ENCODE results near the gene TRAPPC11. TPM values are rescaled to one million over a fixed set of nuclear protein-coding genes. Genes with fewer than 3 reads are reported as not detected.
A peak's percentile ranks its signal among the peaks of the same experiment; 100 is the strongest.

TRAPPC11 gene
- total RNA-seq, 1 experiment from 2014 or later, result 32.2 TPM

DNA sequence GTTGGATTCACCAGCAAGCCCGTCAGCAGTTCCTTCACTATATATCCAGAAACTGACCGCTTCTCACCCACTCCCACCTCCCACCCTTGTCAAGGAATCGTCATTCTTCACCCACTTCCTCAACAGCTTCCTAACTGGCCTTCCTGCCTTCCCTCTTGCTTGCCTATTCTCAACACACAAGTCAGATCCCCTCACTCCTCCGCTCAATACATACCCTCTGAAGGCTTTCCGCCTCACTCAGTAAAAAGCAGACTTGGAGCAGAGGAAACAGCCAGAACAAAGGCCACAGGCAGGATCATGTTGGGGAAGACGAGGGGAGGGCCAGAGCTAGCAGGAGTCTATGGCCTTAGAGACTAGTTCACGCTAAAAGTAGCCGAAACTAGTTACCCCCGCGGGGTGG lies 23.8 kb upstream of the TRAPPC11 start:
- H3K23ac ChIP-seq (ENCODE audit: insufficient read length, low read depth, low read length), result no peak overlapping the region
- Mint-ChIP-seq H3K36me3 (ENCODE audit: insufficient read depth in 1 of 3, low read depth in 3 of 3) (no peaks in the 10 kb centered on the region), H3K4me1 (peaks cover 31 to 34% of the 10 kb centered on the region in 2 experiments), H3K4me3 (no peak overlapping the region; a peak in 1 of 5 replicates), H3K27me3 (ENCODE audit: low read depth) (no peaks in the 10 kb centered on the region), H3K9me3 (no peaks in the 10 kb centered on the region), H3K27ac (peak overlapping the region; percentile 10 to 70 (median 21); a peak in 5 of 7 replicates)
- H3K56ac ChIP-seq (ENCODE audit: insufficient read length, low read depth, low read length), result no peak overlapping the region
- no peak overlapping the region for H4K5ac ChIP-seq (ENCODE audit: insufficient read length, low read depth, low read length)
- peak overlapping the region; percentile 63 for H3K18ac ChIP-seq (ENCODE audit: insufficient read length, low read depth, low read length)
- H2BK20ac ChIP-seq (ENCODE audit: low read depth, low read length, poor library complexity, severe bottlenecking), result no peak overlapping the region
- H3K4ac ChIP-seq (ENCODE audit: low read depth, low read length), result no peak overlapping the region
- peak; percentile 55 for DNase-seq
- H2BK15ac ChIP-seq (ENCODE audit: low read depth, low read length), result 0 out of 2 replicates have a peak overlapping the region, but pooled peaks have one; percentile 10
- no peak overlapping the region for H2BK5ac ChIP-seq (ENCODE audit: insufficient read length, low read length)
- H2AK5ac ChIP-seq (ENCODE audit: insufficient read length, low read length), result no peak overlapping the region
- no peaks in the 10 kb centered on the region for H3K27me3 ChIP-seq (ENCODE audit: insufficient read depth, low read length)
- TF ChIP-seq, protein P1, sequence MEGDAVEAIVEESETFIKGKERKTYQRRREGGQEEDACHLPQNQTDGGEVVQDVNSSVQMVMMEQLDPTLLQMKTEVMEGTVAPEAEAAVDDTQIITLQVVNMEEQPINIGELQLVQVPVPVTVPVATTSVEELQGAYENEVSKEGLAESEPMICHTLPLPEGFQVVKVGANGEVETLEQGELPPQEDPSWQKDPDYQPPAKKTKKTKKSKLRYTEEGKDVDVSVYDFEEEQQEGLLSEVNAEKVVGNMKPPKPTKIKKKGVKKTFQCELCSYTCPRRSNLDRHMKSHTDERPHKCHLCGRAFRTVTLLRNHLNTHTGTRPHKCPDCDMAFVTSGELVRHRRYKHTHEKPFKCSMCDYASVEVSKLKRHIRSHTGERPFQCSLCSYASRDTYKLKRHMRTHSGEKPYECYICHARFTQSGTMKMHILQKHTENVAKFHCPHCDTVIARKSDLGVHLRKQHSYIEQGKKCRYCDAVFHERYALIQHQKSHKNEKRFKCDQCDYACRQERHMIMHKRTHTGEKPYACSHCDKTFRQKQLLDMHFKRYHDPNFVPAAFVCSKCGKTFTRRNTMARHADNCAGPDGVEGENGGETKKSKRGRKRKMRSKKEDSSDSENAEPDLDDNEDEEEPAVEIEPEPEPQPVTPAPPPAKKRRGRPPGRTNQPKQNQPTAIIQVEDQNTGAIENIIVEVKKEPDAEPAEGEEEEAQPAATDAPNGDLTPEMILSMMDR (conservative IDR thresholded peaks at IDR 0.05), result no peak
- H4K20me1 ChIP-seq (ENCODE audit: control insufficient read depth, insufficient read depth, insufficient read length), result no peaks in the 10 kb centered on the region
- no peak overlapping the region for H3T11ph ChIP-seq (ENCODE audit: low read length)
- no peak overlapping the region for H4K91ac ChIP-seq (ENCODE audit: insufficient read length, low read depth, low read length)
- H2BK120ac ChIP-seq (ENCODE audit: low read depth, low read length, poor library complexity, severe bottlenecking), result no peak overlapping the region
- no CpG with 5 or more reads among the region's 10 CpGs for WGBS (ENCODE audit: extremely low coverage, insufficient read length, low lambda C conversion rate)
- H3K79me1 ChIP-seq (ENCODE audit: insufficient read depth, low read depth, low read length, poor library complexity, severe bottlenecking), result no peaks in the 10 kb centered on the region
- H3K4me1 ChIP-seq (ENCODE audit: insufficient read depth, low read length), result no peaks in the 10 kb centered on the region; the same call in 1 of the 2 replicates
- peak overlapping the region; percentile 36 for H2BK12ac ChIP-seq (ENCODE audit: insufficient read length, low read depth, low read length)
- H3K4me2 ChIP-seq (ENCODE audit: insufficient read depth, insufficient read length, low read length), result no peak overlapping the region
- peak overlapping the region; percentile 51 for H2AFZ ChIP-seq (ENCODE audit: low read length)
- no peak overlapping the region for H3K14ac ChIP-seq (ENCODE audit: insufficient read depth, low read length)
- peak overlapping the region; percentile 54 for H3K27ac ChIP-seq (ENCODE audit: insufficient read length, low read depth, low read length)
- H4K8ac ChIP-seq (replicated peaks; ENCODE audit: insufficient read length, low read depth, low read length), result no peak overlapping the region
- no peaks in the 10 kb centered on the region for H3K23me2 ChIP-seq (ENCODE audit: insufficient read length, low read depth, low read length, poor library complexity, severe bottlenecking)
- H3K9ac ChIP-seq (ENCODE audit: extremely low read depth, insufficient read length, low read length), result no peak overlapping the region
- H3K9me3 ChIP-seq (ENCODE audit: control insufficient read depth, low read depth, low read length), result no peaks in the 10 kb centered on the region
- H3K79me2 ChIP-seq (ENCODE audit: insufficient read depth, low read length), result no peaks in the 10 kb centered on the region

Measured in H9 (cell line).